ENCODE results near the gene CSKMT. TPM values are rescaled to one million over a fixed set of nuclear protein-coding genes. Genes with fewer than 3 reads are reported as not detected.
"Not testable (repeated sequence)": the region's sequence is repeated elsewhere in the genome, so short reads cannot be mapped to it uniquely, and the experiment has no call there.

The CSKMT gene, protein sequence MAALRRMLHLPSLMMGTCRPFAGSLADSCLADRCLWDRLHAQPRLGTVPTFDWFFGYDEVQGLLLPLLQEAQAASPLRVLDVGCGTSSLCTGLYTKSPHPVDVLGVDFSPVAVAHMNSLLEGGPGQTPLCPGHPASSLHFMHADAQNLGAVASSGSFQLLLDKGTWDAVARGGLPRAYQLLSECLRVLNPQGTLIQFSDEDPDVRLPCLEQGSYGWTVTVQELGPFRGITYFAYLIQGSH
- total RNA-seq: 26.4 and 26.7 TPM in 2 replicates

DNA sequence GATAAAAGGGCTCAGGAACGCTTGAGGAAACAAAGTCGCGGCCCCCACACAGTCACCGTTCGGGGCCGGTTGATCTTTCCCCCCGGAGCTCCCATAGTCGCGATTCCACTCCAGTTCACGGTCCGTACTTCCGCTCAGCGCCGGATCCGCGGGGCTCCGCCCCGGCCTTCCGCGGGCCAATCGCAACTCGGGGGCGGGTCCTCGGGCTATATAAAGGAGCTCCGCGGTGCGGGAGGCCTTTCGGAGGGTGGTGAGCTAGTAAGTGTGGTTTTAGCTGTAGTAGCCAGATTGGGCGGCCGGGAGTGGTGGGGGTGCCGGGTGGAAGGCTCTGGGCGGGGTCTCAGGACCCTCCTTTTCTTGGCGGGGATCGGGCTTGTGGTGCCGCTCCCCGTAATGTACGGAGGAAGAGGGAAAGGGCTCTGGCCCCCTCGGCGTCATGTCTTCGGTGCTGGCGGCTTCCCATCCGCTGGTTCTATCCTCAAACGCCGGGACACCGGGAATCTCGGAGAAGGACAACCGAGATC is at the start of gene CSKMT, which contains the start of gene C11orf98:
Gene CSKMT, plus strand, starts transcription at position 238 of the 524 bp plus-strand sequence. CDS start 568 bp downstream, outside the sequence.
Gene C11orf98, minus strand, starts transcription at position 136 of the 524 bp plus-strand sequence. Its CDS starts 41 bp downstream, at position 95.
- intact Hi-C loops (cut with micrococcal nuclease): loop anchor here (1.0 to 10.0 kb wide), 13 partner anchors 12 to 540 kb away; partner anchors contain the start of genes EML3, GANAB, HNRNPUL2 and INCENP

DNA sequence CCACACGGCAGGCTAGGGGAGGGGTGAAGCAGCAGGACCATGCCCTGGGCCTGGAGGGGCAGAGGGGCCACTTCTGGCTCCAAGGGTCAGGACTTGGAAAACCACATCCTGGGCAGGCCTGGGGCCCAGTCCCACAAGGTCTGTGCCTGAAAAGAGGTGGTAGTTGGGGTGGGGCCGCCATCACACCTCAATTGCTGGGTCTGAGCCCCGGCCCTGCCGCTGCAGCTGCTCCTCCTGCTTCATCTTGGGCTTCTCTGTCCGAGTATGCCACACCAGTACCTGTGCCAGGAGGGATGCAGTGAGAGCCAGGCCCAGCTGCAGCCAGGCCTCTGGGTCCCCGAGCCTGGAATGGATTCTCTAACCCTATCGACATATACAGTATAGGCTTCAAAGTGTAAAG is 49.6 kb upstream of the CSKMT start:
- intact Hi-C loops (cut with micrococcal nuclease): no loop called here

DNA sequence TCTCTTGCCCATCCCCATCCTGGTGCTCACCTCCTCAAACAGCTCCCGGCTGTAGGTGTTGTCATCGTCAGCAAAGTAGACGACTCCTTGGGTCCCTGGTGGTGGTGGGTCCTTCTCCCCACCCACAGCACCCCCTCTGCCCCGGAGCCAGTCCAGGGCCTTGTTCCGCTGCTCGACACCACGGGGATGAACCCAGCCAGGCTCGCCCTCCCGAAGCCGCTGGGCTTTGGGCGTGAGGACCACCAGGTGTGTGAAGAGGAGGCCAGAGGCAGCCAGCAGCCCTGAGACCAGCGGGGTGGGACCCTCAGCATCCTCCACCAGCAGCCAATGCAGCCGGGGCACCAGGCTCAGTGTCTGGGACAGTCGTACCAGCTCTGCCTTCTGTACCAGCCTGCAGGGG is 48.2 kb upstream of the CSKMT start:
- intact Hi-C loops (cut with micrococcal nuclease): not testable (repeated sequence)

DNA sequence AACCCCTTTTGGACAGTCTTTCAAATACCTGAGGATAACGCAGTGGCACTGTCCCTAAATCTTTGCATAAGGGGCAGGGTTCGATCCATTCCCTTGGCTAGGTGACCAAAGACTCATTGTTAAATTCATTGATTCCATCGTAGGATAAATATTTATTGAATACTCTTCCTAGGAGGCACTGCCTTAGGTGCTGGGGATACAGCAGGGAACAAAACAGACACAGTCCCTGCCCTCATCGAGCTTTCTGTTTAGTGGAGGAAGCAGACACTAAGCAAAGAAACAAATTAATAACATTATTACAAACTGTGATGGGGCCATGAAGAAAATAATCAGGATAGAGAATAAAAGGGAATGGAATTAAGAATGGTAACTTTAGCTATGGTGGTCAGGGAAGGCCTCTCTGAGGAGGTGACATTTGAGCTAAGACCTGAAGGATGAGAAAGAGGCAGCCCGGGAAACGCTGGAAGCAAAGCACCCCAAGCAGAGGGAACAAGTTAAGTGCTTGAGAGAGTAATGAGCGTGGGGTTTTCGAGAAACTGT is 44.0 kb upstream of the CSKMT start:
- intact Hi-C loops (cut with micrococcal nuclease): no loop called here

DNA sequence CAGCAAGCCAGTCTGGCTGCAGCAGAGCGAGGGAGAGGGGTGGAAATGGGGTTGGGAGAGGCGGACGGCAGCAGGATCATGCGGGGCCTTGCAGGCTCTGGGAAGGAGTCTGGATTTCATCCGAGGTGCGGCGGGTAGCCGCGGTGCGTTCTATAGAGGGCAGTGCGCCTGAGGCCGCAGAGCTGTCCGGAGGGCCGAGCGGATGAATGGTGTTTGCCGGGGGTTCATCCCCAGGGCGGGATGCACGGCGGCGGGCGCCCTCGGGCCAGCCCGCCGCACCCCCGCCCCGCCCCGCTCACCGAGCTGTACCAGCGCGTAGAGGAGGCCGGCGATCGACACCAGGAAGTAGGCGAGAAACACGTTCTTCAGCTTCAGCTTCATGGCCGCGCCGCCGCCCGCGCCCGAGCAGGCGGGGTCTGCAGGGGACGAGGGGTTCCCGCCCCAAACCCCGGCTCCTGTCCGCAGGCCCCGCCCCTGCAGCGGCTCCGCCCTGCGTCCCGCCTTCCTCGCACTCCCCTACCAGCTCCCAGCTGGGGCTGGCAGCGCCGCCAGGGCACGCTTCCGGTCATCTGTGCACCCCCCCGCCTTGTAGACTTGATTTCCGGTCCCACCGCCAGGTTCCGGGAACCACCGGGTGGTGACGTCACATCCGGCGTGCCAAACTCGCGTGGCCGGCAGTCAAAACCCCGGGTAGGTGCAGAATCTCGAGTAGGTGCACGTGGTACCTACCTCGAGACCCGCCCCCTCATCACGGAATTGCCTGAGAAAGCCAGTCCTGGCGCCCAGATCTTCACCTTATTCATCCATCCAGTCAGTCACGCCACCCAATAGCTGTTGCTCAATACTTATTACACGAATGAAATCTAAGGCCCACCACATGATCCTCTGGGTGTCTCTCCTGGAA is 43.3 kb upstream of the CSKMT start, which contains the start of gene B3GAT3:
Gene B3GAT3, minus strand, starts transcription at position 420 of the 904 bp plus-strand sequence. Its CDS starts 39 bp downstream, at position 381.
- intact Hi-C loops (cut with micrococcal nuclease): loop anchor here (1.0 kb wide), 9 partner anchors 9 to 87 kb away; partner anchors contain the start of genes C11orf98, CSKMT, GANAB and INTS5

DNA sequence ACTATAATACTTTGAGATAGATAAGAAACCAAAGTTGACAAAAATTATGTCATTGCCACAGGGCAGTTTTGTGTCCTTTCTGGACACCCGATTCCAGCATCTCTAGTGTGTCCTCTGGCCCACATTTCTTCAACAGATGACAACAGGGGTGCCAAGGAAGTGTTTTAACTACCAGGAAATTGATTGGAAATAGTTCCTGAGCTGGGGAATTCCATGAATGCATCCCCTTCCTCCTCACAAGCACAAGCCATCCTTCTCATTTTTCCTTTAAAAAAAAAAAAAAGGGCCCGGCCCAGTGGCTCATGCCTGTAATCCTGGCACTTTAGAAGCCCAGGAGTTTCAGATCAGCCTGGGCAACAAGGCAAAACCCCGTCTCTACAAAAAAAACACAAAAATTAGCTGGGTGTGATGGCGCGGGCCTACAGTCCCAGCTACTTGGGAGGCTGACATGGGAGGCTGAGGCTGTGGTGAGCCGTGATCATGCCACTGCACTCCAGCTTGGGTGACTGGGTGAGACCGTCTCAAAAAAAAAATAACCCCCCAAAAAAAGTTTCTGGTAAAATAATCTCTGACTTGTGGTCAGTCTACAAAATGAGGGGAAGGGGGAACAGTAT is 42.5 kb upstream of the CSKMT start:
- intact Hi-C loops (cut with micrococcal nuclease): loop anchor here (1.0 kb wide), 9 partner anchors 9 to 87 kb away; partner anchors contain the start of genes C11orf98, CSKMT, GANAB and INTS5

DNA sequence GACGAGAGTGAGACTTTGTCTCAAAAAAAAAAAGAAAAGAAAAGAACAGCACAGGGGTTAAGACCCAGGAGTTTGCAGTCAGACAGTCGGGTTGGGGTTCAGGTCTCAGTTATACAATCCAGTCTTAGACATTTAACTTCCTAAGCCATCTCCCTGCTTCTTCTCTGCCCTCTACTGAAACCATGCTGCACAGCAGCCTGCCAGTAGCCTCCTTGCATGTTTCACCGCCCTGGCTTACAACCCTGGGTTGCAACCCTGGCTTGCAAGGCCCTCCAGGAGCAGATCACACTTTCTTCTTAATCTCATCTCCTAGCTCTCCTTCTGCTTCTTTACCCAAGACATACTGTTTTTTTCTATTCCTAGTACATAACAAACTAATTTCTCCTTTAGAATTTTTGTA is 37.4 kb upstream of the CSKMT start:
- intact Hi-C loops (cut with micrococcal nuclease): no loop called here

DNA sequence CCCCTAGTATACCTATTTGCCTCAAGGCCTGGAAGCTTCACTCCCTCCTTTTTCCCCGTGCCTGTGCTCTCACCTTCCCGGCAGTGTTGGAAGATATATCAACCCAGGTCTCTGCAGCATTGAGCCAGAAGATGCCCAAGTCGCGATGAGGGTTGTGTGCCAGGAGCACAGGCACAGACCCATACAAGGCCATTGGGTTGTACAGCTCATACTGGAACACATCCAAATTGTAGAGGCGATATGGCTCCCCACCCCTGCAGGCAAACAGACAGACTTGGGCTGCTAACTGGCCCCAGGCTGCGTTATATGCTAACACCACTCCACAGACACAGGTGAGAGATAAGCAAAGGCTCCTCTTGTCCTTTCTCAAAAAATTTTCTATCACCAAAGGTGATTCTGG is 32.6 kb upstream of the CSKMT start:
- intact Hi-C loops (cut with micrococcal nuclease): no loop called here

DNA sequence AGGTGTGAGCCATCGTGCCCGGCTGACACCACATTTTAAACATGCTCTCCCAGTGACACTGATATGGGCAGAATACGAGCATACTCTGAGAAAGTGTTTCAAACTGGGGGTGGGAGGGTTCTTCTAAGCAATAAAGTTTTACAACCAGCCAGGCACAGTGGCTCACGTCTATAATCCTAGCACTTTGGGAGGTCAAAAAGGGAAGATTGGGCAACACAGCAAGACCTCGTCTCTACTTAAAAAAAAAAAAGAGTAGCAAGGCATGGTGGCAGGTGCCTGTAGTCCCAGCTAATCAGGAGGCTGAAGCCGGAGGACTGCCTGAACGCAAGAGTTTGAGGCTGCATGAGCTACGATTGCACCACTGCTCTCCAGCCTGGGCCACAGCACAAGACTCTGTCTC is 20.9 kb upstream of the CSKMT start:
- intact Hi-C loops (cut with micrococcal nuclease): no loop called here

DNA sequence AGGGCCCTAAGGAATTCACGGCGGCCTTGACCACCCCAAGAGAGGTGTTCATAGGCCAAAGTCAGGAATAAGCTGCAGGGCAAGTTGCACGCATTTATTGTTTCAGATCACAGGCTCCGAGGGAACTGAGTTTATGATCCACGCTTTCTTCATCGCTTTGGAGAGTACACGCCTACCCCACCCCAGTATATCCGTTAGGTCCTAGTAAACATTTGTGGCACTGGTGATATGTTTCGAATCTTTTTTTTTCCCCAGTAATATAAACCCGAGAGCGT is 19.5 kb upstream of the CSKMT start:
- intact Hi-C loops (cut with micrococcal nuclease): loop anchor here (1.0 kb wide), 1 partner anchor 8 kb away; the partner anchor contains the start of gene INTS5

DNA sequence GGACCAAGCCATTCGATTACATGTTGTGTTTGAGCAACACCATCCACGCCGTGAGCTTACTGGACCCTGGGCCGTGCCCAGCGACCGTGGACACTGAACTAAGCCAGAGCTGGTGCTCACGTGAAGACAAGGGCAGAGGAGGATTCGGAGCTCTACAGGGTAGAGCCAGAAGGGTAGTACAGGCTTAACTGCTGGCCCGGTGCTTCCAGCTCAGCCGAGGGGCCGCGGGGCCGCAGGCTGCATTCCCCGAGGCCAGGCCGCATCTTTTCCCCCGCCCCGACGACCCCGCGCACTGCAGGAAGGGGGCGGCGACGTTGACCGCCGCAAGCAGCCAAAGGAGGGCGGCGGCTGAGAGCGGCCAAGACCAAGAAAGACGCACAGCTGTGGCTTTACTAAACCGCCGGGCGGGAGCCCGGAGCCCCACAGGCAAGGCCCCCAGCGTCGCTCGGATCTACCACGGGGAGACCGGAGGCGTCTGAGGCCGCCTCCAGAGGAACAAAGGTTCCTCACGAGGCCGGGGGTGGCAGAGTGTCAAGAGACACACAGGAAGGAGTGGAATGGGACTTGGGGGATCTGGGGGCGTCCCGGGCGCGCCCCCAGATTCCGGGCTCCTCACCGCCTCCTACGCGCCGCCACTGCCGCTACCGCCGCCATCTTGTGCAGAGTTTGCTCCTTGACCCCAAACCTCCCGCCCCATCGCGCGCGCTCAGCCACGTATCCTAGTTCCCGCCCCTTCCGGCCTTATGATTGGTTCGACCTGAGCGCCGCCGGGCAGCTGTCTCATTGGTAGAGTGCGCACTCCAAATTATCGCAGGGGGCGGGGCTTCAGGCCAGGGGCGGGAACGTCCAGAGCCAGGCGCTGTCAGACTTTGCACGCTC is 18.9 kb upstream of the CSKMT start, which contains the start of gene GANAB:
Gene GANAB, minus strand, starts transcription at position 668 of the 879 bp plus-strand sequence. Its CDS starts 14 bp downstream, at position 654.
- intact Hi-C loops (cut with micrococcal nuclease): loop anchor here (1.0 to 2.0 kb wide), 14 partner anchors 7 to 853 kb away; partner anchors contain the start of genes C11orf98, CSKMT, EML3 and FEN1

DNA sequence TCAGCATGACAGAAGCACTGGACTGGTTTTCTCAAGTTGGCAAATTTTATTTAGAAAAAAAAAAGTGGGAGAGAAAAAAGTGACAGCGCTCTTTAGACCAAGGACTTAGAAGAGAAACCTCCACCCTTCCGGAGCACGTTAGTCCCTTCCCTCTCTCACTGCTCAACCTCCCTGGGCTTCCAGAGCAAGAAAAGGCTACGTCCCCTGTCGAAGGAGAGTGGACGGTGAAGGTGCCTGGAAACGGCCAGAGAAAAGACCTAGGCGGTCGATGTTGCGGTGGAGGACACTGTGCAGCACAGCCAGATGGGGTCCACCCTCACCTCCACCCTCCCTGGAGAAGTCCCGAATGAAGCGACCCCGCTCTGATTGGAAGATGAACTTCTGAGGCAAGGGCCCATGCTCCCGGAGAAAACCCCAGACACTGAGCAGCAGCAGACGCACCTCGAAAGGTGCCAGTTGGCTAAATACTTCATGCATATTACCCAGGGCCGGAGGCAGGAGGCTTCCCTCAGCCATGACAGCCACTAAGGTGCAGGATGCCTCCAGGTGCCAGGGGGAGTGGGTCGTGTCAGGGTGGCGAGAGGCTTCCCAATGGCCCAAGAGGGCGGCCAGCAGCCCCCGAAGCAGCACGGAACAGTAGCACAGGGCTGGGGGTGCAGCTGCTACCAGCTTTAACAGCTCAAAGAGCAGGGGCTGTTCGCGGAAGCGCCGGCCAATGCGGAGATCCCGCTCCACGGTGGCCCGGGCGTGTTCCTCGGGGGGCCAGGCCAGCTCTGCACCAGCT is 18.1 kb upstream of the CSKMT start:
- intact Hi-C loops (cut with micrococcal nuclease): loop anchor here (1.0 to 2.0 kb wide), 13 partner anchors 18 to 854 kb away; partner anchors contain the start of genes C11orf98, CSKMT, EML3 and FEN1

DNA sequence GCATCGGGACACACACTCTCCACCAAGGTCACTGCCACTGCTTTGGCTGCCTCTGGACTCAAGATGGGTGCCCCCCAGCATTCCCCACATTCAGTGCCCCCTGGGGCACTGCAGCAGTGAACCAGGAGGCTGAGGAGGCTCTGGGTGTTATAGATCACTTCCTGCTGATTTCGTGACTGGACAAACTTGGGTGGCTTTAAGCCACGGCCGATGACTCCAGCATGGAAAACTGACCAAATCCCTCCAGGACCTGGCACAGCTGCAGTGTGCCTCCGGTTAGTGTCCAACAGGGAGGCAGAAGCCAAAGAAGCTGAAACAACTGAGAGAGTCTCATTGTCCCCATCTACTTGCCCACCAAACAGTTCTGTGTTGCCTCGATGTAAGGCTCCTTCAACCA is 17.5 kb upstream of the CSKMT start:
- intact Hi-C loops (cut with micrococcal nuclease): loop anchor here (2.0 kb wide), 3 partner anchors 157 to 855 kb away; partner anchors contain the start of genes FEN1, NXF1, STX5 and TEX54

DNA sequence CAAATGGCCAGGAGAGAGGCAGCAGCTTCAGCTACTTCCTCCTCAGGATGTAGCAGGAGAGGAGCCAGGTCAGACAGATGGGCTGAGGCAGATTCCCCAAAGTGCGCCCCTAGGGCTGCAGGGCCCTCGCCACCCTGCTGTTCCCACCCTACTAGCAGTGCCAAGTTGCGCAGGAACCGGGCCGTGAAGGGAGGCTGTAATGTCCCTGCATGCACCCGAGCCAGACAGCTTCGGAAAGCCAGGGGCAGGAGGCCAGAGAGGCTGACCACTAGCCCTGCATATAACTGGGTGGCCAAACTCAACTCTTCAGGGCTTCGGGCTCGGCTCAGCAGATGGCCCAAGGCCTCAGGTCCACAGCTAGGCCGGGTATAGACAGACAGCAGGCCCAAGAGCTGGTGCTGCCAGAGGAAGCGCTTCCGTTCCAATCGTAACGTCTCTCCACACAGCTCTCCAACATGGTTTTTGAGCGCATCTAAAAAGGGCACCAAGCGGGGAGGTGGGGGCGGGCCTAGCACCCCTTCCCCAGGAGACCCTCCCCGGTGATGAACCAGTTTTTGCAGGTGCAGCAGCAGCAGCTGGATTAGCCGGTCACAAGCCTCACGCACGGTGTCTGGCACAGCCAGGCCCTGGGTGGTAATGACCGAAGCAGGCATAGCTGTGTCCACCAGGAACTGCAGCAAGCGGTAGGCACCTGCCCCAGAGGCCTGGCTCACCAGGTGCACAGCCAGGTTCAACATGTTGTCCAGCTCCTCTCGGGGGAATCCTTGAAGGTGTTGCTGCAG is 16.7 kb upstream of the CSKMT start:
- intact Hi-C loops (cut with micrococcal nuclease): no loop called here

DNA sequence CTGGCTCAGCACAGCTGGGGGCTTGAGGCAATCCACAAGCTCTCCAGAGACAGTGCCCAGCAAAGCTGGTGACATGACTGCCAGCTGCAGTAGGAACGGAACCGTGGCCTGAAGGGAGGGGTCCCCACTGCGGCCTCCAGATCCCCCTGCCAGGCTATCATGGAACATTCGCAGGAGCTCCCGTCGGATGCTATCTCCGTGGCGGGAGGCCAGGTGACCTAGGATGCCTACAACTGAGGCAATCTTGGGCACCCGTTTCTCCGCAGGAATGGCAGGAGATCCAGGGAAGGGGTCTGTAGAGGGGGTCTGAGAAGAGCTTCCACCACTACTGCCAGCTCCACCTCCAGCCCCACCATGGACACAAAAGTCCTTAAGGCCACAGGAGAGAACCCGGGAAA is 16.1 kb upstream of the CSKMT start:
- intact Hi-C loops (cut with micrococcal nuclease): no loop called here

DNA sequence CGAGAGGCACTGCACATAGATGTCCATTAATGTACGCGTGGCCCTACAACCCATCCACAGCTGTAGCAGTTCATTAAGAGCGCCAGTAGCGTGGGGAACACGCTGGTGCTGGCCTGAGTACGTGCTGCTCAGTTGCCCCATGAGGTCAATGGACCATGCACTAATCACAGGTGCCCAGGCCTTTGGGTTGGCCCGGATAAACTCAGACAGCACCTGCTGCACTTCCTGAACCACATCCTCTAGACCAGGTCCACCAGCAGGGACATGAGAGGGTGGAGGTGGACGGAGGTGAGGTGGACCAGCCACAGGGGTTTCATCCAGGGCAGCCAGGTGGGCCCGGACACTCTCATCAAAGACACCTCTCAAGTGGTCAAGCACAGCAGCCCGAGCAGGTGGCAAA is 15.6 kb upstream of the CSKMT start:
- intact Hi-C loops (cut with micrococcal nuclease): no loop called here

DNA sequence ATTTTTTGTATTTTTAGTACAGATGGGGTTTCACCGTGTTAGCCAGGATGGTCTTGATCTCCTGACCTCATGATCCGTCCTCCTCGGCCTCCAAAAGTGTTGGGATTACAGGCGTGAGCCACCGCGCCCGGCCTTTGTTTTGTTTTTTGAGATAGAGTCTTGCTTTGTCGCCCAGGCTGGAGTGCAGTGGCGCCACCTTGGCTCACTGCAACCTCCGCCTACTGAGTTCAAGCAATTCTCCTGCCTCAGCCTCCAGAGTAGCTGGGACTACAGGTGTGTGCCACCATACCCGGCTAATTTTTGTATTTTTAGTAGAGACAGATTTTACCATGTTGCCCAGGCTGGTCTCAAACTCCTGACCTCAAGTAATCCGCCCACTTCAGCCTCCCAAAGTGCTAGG is 14.8 kb upstream of the CSKMT start:
- intact Hi-C loops (cut with micrococcal nuclease): not testable (repeated sequence)
